Fibroblast of the aortic adventitia (primary cell): ENCODE data around the gene KCP. TPM values are rescaled to one million over a fixed set of nuclear protein-coding genes. Genes with fewer than 3 reads are reported as not detected.

Experiments used
- DNase-seq: peaks from one replicate; pipeline ENCODE4 v3.0.0-alpha.2; 2010; ENCODE audit warnings: low read depth
- H3K4me3 ChIP-seq: 2 replicates; pipeline ENCODE4 v1.5.1; 2011; ENCODE audit warnings: low read depth, mild to moderate bottlenecking, control low read depth, low read length, moderate library complexity
- CTCF ChIP-seq: IDR thresholded peaks from 2 replicates; pipeline ENCODE4 v1.5.1; 2011; ENCODE audit warnings: mild to moderate bottlenecking, low read length, control low read depth, inconsistent platforms; ENCODE audit not compliant: insufficient read depth
- total RNA-seq: library from RNA; depleted of rRNA; stranded (reverse); fragments of >200 nt; gene quantifications from 2 replicates; pipeline ENCODE4 v1.2.3, GENCODE V29; 2012; ENCODE audit warnings: low replicate concordance

Gene KCP
- total RNA-seq, 1 donor, result 0.09 TPM

- TF ChIP-seq CTCF, result no peak
- DNase-seq, result no peak
- H3K4me3 ChIP-seq, result no peak overlapping the region
Observed at GRCh38 chr7:128912281-128912680, 1.8 kb upstream of the KCP start.

- no peak for TF ChIP-seq CTCF
- no peak for DNase-seq
- H3K4me3 ChIP-seq, result no peak overlapping the region
Observed at GRCh38 chr7:128911423-128912031, 1.0 kb upstream of the KCP start.

- DNase-seq, result peak; percentile 26
- H3K4me3 ChIP-seq, result peak overlapping the region; percentile 33
- TF ChIP-seq CTCF, result no peak
Observed at GRCh38 chr7:128909625-128910568, 612 bp downstream of the KCP start.

- DNase-seq, result no peak
- TF ChIP-seq CTCF, result no peak
- H3K4me3 ChIP-seq, result no peak overlapping the region
Observed at GRCh38 chr7:128908750-128909624, 1.5 kb downstream of the KCP start.

- H3K4me3 ChIP-seq, result no peak overlapping the region
- TF ChIP-seq CTCF, result no peak
- DNase-seq, result no peak
Observed at GRCh38 chr7:128906766-128907559, 3.5 kb downstream of the KCP start.
